SKM-1 (cell line): Measurements from ENCODE around the gene DNM2.
"Not testable (repeated sequence)": the region's sequence is repeated elsewhere in the genome, so short reads cannot be mapped to it uniquely, and the experiment has no call there.

Experiments used
- DNase-seq: peaks from one replicate; lab custom pipeline; 2025; ENCODE audit not compliant: unreplicated experiment; lab: John Stamatoyannopoulos, UW

DNM2 gene

DNA sequence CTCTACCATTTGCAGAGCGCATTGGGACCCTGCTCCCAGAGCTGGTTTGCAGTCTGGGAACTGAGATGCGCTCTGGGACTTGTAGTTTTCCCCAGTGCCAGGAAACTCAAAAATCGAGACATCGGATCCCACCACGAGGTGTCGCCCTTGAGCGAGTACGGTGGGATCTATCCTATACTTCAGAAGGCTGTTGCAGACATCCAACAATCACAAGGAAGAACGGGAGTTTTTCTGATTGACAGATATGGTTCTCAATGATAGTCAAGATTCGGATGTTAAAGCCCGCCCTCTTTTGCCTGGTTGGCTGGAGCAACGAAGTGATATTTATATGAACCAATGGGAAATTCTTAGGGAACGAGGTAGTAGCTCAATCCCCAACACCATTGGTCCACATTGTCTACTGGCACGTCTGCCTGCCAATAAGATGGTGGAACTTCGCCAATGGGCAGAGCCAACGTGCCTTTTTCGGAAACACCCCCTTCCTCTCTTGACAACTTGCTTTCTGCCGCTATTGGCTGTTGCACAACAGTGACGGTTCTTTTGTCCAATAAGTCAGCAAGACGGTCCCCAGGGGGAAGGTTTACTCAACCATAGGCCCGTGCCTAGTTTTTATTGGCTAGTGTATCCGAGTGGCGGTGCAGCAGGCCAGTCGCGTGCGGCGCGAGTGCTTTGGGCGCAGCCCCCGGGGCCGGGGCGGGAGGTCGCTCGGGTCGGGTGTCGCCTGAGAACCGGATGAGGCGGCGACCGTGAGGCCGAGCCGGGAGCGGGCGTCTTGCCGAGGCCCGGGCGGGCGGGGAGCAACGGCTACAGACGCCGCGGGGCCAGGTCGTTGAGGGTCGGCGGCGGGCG, at the start of gene DNM2:
Gene DNM2 (plus strand): TSS at position 724 of the 849 bp plus-strand sequence. CDS start 164 bp downstream, outside the sequence.
- DNase-seq: peak; percentile 100

GRCh38 chr19:10669246-10669645, 48.6 kb upstream of the DNM2 start:
- no peak for DNase-seq

DNA sequence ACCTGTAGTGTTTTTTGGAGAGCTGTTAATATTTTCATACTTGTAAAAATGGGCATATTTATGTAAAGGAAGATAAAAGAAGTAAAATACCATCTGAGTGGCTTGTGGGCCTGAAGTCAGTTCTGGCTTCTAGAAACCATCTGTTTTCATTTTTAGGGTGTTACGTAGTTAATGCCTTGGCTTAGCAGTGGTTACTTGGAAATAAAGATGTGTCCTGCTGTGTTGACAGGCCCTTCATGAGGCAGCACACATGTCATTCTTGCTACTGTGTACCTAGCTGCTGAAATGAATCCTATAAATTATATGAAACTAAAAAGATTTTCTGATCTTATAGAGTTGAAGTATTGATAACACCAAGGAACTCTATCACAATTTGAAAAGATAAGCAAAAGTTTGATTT, 47.7 kb upstream of the DNM2 start:
- no peak for DNase-seq

DNA sequence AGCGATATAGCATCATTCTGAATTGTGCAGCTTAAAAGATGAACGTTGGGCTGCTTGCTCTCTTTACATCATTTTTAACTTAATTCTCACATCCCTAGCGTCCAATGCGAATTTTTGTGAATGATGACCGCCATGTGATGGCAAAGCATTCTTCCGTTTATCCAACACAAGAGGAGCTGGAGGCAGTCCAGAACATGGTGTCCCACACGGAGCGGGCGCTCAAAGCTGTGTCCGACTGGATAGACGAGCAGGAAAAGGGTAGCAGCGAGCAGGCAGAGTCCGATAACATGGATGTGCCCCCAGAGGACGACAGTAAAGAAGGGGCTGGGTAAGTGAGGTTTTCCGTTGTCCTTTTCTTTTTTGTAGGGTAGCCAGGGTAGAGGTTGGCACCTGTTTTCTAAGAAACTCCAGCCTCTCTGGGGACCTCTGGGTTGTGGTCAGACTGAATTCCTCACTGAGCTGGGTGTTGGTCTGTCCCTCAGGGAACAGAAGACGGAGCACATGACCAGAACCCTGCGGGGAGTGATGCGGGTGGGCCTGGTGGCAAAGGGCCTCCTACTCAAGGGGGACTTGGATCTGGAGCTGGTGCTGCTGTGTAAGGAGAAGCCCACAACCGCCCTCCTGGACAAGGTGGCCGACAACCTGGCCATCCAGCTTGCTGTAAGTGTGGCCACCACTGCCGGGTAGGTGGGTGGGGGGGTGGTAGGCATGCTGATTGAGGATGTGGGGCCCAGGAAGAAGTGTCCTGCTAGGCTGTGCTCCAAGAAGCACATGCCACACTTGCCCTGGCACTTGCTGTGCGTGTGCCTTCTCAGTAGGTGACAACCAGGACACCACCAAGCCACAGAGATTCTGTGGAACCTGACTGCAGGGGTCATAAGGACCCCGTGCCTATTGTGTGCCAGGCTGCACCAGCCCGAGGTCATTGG, 46.7 kb upstream of the DNM2 start:
- DNase-seq: no peak

DNA sequence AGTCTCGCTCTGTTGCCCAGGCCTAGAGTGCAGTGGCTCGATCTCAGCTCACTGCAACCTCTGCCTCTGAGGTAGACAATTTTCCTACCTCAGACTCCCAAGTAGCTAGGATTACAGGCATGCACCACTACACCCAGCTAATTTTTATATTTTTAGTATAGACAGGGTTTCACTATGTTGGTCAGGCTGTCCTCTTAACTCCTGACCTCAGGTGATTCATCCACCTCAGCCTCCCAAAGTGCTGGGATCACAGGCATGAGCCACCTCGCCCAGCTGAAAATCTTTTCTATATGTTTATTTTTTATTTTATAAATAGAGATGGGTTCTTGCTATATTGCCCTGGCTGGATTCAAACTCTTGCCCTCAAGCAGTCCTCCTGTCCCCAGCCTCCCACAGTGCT, 46.0 kb upstream of the DNM2 start:
- DNase-seq: not testable (repeated sequence)

DNA sequence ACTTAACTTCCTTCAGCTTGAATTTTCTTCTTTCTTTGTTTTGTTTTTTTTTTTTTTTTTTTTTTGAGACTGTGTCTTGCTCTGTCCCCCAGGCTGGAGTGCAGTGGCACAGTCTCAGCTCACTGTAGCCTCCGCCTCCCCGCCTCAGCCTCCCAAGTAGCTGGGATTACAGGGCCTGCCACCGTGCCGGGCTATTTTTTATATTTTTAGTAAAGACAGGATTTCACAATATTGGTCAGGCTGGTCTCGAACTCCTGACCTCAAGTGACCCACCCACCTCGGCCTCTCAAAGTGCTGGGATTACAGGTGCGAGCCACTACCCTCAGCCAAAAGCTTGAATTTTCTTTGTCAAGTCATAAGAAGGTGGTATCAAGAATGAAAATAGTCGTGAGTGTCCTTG, 42.7 kb upstream of the DNM2 start:
- DNase-seq: not testable (repeated sequence)

GRCh38 chr19:10677751-10678150, 40.1 kb upstream of the DNM2 start:
- no peak for DNase-seq

DNA sequence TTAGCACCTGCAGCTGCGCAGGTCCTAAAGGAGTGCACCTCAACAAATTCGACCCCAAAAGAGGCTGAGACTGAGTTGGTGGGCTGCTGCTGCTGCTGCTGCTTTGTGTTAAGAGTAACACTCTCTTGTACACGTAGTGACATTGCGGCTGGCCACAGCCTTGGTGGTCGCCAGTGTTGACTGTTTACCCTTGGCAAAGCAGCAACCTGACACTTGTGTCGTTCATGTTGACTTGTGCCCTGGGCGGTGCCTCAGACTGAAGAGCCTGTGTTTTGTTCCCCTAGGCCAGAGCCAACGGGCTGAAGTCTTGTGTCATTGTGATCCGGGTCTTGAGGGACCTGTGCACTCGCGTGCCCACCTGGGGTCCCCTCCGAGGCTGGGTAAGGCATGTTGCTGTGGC, 39.1 kb upstream of the DNM2 start:
- no peak for DNase-seq

DNA sequence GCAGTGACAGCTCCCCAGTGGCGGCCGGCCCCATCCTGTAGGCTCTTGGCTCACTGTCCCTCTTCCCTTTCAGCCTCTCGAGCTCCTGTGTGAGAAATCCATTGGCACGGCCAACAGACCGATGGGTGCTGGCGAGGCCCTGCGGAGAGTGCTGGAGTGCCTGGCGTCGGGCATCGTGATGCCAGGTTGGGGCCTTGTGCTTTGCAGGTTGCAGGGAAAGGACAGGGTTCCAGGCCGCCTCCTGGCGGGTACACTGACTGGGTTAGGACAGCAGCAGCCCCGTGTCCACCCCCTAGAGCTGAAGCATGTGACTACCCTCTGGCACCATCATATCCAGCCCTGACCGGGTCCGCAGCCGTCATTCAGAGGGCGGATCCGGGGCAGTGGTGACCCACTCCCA, 38.1 kb upstream of the DNM2 start:
- no peak for DNase-seq

GRCh38 chr19:10680545-10681135, 37.2 kb upstream of the DNM2 start:
- DNase-seq: no peak

DNA sequence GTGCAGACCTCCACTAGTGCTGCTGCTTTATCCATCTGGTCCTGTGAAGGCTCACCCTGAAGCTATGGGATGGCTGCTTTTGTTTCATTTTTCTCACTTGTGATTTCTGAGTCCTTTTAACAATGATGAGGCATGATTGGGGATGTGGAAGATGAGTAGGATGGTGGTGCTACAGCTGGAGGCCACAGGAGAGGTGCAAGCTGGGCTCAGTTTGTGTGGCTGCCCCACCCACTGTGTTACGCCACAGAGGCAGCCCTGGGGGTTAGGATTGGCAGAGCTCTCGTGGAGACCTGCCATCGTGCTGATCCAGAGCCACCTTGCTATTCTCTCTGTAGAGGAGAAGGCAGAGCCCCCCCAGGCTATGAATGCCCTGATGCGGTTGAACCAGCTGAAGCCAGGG, 36.2 kb upstream of the DNM2 start:
- no peak for DNase-seq

- no peak for DNase-seq
These were observed 35.3 kb upstream of the DNM2 start for GRCh38 chr19:10682397-10683063.

DNA sequence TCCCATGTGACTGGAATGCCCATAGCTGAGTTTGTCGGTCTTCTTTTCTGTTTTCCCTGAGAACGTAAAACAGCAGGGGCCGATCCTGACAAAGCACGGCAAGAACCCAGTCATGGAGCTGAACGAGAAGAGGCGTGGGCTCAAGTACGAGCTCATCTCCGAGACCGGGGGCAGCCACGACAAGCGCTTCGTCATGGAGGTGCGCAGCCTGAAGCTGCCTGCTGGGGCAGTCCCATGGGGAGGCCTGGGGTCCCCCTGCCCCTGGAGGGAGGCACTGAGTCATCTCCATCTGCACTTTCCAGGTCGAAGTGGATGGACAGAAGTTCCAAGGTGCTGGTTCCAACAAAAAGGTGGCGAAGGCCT, 34.8 kb upstream of the DNM2 start:
- no peak for DNase-seq

GRCh38 chr19:10683582-10683981, 34.3 kb upstream of the DNM2 start:
- no peak for DNase-seq

DNA sequence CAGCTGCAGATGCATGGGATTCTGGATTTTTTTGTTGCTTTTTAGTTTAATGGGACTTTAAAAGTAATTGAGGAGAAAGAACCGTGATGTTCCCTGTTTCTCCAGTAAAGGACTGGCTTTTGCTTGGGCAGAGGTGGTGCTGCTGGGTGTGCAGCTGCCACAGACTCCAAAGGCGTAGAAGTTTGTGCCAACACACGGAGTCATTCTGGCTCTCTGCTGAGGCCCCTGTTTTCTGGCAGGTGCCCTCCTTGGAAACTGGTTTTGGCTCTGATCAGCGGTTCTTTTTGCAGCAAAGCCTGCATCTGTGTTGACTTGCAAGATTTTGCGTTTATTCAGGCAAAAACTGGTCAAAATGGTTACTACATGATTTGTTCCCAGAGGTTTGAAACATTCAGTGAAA, 32.7 kb upstream of the DNM2 start:
- no peak for DNase-seq

GRCh38 chr19:10686193-10686592, 31.7 kb upstream of the DNM2 start:
- DNase-seq: no peak

GRCh38 chr19:10686661-10687517, 31.0 kb upstream of the DNM2 start:
- DNase-seq: no peak

DNA sequence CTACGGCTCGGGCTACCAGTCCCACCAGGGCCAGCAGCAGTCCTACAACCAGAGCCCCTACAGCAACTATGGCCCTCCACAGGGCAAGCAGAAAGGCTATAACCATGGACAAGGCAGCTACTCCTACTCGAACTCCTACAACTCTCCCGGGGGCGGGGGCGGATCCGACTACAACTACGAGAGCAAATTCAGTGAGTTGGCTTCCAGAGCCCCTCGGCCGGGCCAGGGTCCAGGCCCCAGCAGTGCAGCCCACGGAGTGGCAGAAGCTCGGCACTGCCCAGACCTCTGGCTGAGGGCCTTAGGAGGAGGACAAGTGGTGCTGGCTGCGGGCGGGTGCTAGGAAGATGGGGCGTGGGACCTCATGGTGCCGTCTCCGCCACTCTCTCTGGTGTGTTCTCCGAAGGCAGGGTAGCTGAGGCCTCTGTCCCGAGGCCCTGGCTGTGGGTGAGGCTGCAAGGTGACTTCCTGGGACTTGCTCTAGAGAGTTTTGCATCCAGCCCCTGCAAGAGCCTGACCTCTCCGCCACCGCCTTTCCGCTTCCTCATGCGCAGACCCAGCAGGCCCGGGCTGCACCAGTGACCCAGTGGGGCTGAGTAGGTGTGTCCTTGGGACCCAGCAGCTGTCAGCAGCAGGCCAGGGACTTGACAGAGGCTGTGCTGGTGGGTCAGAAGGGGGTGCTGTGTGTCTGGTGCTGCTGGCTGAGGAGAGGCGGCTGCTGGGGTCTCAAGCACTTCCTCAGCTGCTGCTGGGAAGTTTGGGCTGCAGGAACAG, 30.2 kb upstream of the DNM2 start:
- no peak for DNase-seq

DNA sequence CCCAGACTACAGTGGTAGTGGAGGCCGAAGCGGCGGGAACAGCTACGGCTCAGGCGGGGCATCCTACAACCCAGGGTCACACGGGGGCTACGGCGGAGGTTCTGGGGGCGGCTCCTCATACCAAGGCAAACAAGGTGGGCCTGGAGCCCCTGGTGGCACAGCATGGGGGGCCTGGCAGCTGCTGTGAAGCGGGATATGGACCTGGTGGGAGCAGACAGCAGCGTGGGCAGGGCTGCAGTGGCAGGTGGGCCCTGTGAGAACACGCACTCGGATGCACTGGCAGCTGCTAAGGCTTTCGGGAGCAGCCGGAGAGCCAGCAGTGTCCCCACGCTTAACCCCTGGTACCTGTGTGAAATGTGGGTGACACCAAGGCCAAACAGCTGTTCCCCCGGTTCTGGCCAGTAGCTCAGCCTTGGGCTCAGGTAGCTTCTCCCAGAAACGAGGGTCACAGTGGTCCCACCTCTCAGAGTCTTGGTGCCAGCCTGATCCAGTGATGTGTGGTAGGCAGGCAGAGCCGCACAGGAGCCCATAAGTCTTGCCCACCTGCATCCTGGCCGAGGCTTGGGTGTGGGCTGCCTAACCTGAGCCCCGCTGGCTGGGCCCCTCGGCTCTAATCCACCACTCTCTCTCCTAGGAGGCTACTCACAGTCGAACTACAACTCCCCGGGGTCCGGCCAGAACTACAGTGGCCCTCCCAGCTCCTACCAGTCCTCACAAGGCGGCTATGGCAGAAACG, 29.2 kb upstream of the DNM2 start:
- DNase-seq: no peak
